Fibroblast of lung (primary cell): ENCODE results near the gene OPRD1. TPM values are rescaled to one million over a fixed set of nuclear protein-coding genes. Genes with fewer than 3 reads are reported as not detected.

Experiments used
- DNase-seq, 2 donors: peaks; one replicate each; pipeline versions ENCODE4 v3.0.0 to v3.0.0-alpha.2; 2010; ENCODE audit warnings: low read depth in 2 of 2
- H2AFZ ChIP-seq: 2 replicates; pipeline ENCODE4 v1.5.1; 2012; ENCODE audit warnings: low read length, control low read depth, inconsistent platforms
- H3K27ac ChIP-seq: 2 replicates; pipeline ENCODE4 v1.5.1; 2011; ENCODE audit warnings: low read length, control low read depth; ENCODE audit not compliant: insufficient read depth
- H3K27me3 ChIP-seq: 2 replicates; pipeline ENCODE4 v1.5.1; 2011; ENCODE audit warnings: mild to moderate bottlenecking, low read length; ENCODE audit not compliant: control insufficient read depth, insufficient read depth
- H3K36me3 ChIP-seq: 2 replicates; pipeline ENCODE4 v1.5.1; 2011; ENCODE audit warnings: low read length; ENCODE audit not compliant: control insufficient read depth, insufficient read depth
- H3K4me1 ChIP-seq: 2 replicates; pipeline ENCODE4 v1.5.1; 2011; ENCODE audit warnings: low read length; ENCODE audit not compliant: control insufficient read depth, insufficient read depth; ENCODE audit errors: extremely low read depth
- H3K4me2 ChIP-seq: 2 replicates; pipeline ENCODE4 v1.5.1; 2011; ENCODE audit warnings: low read length, control low read depth; ENCODE audit not compliant: insufficient read depth; ENCODE audit errors: extremely low read depth
- H3K4me3 ChIP-seq, 4 experiments: fragments of 200-600 bp in 1 of 4; sonication (generic) in 1 of 4; replicated peaks in 1 of 4; 2 replicates each; pipeline ENCODE4 v1.5.1; 2011 to 2016; ENCODE audit warnings: low read length in 4 of 4, low read depth in 3 of 4, mild to moderate bottlenecking in 3 of 4, control low read depth in 2 of 4, inconsistent platforms in 1 of 4, mixed read lengths in 1 of 4; ENCODE audit not compliant: insufficient read depth in 1 of 4; ENCODE audit errors: control extremely low read depth in 1 of 4
- H3K79me2 ChIP-seq: 2 replicates; pipeline ENCODE4 v1.5.1; 2012; ENCODE audit warnings: mild to moderate bottlenecking, low read length, inconsistent platforms; ENCODE audit not compliant: control insufficient read depth, insufficient read depth
- H3K9ac ChIP-seq: 2 replicates; pipeline ENCODE4 v1.5.1; 2011; ENCODE audit warnings: mild to moderate bottlenecking, low read length, control low read depth; ENCODE audit not compliant: insufficient read depth
- H3K9me3 ChIP-seq: 2 replicates; pipeline ENCODE4 v1.5.1; 2012; ENCODE audit warnings: low read depth, low read length; ENCODE audit not compliant: control insufficient read depth, insufficient read depth
- H4K20me1 ChIP-seq: 2 replicates; pipeline ENCODE4 v1.5.1; 2011; ENCODE audit warnings: low read length; ENCODE audit not compliant: control insufficient read depth, insufficient read depth; ENCODE audit errors: extremely low read depth
- EZH2 ChIP-seq: IDR thresholded peaks from 2 replicates; pipeline ENCODE4 v1.5.1; 2012; ENCODE audit warnings: low read length, control low read depth, mild to moderate bottlenecking; ENCODE audit errors: missing control alignments
- polyA plus RNA-seq, 2 donors: library from polyadenylated mRNA; depleted of rRNA in 1 of 2; stranded (reverse) in 1 of 2; unstranded in 1 of 2; fragments of >200 nt; gene quantifications; 2 replicates each; pipeline ENCODE4 v1.2.1, GENCODE V29; 2011 to 2012; ENCODE audit warnings: missing spikeins in 1 of 2
- total RNA-seq: library from RNA; depleted of rRNA; stranded (reverse); fragments of >200 nt; gene quantifications from 2 replicates; pipeline ENCODE4 v1.2.1, GENCODE V29; 2014
- TF ChIP-seq, protein P1 (sequence below), 2 donors: IDR thresholded peaks in 1 of 2; conservative IDR thresholded peaks in 1 of 2; 1 replicate in 1 of 2; 2 replicates in 1 of 2; pipeline ENCODE4 v1.5.1; 2011 to 2012; ENCODE audit warnings: low read length in 2 of 2, control low read depth in 1 of 2, inconsistent platforms in 1 of 2, low read depth in 1 of 2, mild to moderate bottlenecking in 1 of 2

Gene OPRD1
- total and polyA plus RNA-seq, 2 donors (not counting 1 experiment from before 2014, with no cell fraction given): under 0.01 to 0.01 TPM

DNA sequence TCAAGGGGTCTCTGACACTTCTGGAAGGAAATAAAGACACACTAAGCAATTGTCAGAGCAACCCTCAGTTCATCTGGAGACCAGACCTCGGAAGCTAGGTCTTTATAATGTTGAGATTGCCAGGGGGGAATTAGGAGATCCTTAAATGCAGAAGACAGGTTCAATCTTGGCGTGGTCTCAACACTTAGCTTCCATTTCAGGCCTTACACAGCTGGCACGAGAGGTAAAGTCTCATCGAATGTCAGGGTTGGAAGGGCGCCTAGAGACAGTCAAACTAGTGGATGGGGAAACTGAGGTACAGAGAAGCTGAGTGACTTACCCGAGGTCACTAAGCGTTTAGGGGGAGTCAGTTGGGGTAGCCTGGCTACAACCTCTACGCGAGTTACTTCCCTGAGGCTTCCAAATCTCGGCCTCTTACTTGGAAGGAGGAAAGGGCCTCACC is 101.8 kb downstream of the OPRD1 start:
- peak overlapping the region; percentile 26 for H3K4me2 ChIP-seq
- H2AFZ ChIP-seq: peak overlapping the region; percentile 2
- no peak for DNase-seq
- H3K27me3 ChIP-seq: no peaks in the 10 kb centered on the region
- no peaks in the 10 kb centered on the region for H3K4me1 ChIP-seq
- TF ChIP-seq, protein P1, sequence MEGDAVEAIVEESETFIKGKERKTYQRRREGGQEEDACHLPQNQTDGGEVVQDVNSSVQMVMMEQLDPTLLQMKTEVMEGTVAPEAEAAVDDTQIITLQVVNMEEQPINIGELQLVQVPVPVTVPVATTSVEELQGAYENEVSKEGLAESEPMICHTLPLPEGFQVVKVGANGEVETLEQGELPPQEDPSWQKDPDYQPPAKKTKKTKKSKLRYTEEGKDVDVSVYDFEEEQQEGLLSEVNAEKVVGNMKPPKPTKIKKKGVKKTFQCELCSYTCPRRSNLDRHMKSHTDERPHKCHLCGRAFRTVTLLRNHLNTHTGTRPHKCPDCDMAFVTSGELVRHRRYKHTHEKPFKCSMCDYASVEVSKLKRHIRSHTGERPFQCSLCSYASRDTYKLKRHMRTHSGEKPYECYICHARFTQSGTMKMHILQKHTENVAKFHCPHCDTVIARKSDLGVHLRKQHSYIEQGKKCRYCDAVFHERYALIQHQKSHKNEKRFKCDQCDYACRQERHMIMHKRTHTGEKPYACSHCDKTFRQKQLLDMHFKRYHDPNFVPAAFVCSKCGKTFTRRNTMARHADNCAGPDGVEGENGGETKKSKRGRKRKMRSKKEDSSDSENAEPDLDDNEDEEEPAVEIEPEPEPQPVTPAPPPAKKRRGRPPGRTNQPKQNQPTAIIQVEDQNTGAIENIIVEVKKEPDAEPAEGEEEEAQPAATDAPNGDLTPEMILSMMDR (conservative IDR thresholded peaks at IDR 0.05 in 1 of 2, IDR thresholded peaks at IDR 0.05 in 1 of 2; ENCODE audit: low read depth in 1 of 2, low read length in 2 of 2): no peak
- TF ChIP-seq EZH2: no peak
- H3K4me3 ChIP-seq: peak overlapping the region; percentile 7 to 64 (median 48)
- no peak overlapping the region for H3K9ac ChIP-seq
- no peaks in the 10 kb centered on the region for H3K36me3 ChIP-seq
- H3K79me2 ChIP-seq: no peaks in the 10 kb centered on the region
- no peaks in the 10 kb centered on the region for H4K20me1 ChIP-seq
- H3K27ac ChIP-seq: no peak overlapping the region
- H3K9me3 ChIP-seq: no peaks in the 10 kb centered on the region

DNA sequence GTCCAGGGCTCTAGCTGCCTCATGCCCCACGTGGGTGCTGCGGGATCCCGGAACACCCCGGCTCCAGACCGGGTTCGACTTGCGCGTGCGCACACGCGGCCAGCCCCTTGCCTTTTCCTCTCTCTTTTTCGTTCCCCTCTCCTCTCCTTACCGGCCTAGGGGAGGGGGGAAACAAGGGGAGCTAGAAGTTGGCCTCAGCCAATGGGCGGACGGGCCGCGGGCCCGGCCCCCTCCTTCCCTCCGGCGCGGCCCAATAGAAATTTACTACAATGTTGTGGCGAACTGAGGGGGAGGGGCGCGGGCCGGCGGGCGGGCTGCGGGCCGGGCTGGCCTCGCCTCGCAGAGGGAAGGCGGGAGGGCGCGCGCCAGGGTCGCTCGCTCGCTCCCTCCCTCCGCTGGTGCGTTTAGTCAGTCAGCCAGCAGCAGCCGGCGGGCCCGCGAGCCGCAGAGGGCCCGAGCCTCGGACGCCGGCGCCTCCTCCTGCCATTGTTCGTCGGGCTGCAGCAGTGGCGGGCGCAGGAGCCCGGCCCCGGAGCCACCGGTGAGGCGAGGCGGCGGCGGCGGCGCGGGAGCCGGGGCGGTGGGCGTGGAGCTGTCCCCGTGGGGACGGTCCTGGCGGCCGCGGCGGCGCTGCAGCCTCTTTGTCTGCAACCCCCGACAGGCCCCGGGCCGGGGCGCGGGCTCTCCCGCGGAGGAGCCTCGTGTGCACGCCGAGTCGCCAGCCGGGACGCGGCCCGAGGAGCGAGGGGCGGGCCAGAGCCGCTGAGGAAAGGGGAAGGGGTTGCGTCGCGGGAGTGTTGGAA is 102.5 kb downstream of the OPRD1 start, which contains the start of gene EPB41:
Gene EPB41 (plus strand): TSS at position 342 of the 803 bp plus-strand sequence. CDS start 72,869 bp downstream, outside the sequence.
- no peak for TF ChIP-seq EZH2
- TF ChIP-seq, protein P1 (conservative IDR thresholded peaks at IDR 0.05 in 1 of 2, IDR thresholded peaks at IDR 0.05 in 1 of 2; ENCODE audit: low read depth in 1 of 2, low read length in 2 of 2): no peak
- H3K79me2 ChIP-seq: no peaks in the 10 kb centered on the region
- H3K36me3 ChIP-seq: no peaks in the 10 kb centered on the region
- peak within 1 kb of the TSS; percentile 27 to 67 (median 59) for H3K4me3 ChIP-seq
- H3K9ac ChIP-seq: peak within 1 kb of the TSS; percentile 25
- peak; percentile 88 to 93 for DNase-seq
- H2AFZ ChIP-seq: peak within 1 kb of the TSS; percentile 86
- H3K27me3 ChIP-seq: no peaks in the 10 kb centered on the region
- H3K4me1 ChIP-seq: no peaks in the 10 kb centered on the region
- no peaks in the 10 kb centered on the region for H3K9me3 ChIP-seq
- H4K20me1 ChIP-seq: no peaks in the 10 kb centered on the region
- no peak within 1 kb of the TSS for H3K27ac ChIP-seq
- peak within 1 kb of the TSS; percentile 95 for H3K4me2 ChIP-seq

GRCh38 chr1:28915031-28915895 is 103.3 kb downstream of the OPRD1 start:
- Histone ChIP-seq H3K4me1 (no peaks in the 10 kb centered on the region), H3K27ac (no peak overlapping the region), H3K36me3 (no peaks in the 10 kb centered on the region), H3K4me2 (peak overlapping the region; percentile 95), H3K79me2 (no peaks in the 10 kb centered on the region), H3K9me3 (no peaks in the 10 kb centered on the region), H2AFZ (peak overlapping the region; percentile 86), H3K4me3 (peak overlapping the region; percentile 27 to 67 (median 59)), H4K20me1 (no peaks in the 10 kb centered on the region), H3K9ac (peak overlapping the region; percentile 25), H3K27me3 (no peaks in the 10 kb centered on the region)
- DNase-seq: peak; percentile 54 to 56
- TF ChIP-seq, protein P1 (conservative IDR thresholded peaks at IDR 0.05 in 1 of 2, IDR thresholded peaks at IDR 0.05 in 1 of 2; ENCODE audit: low read depth in 1 of 2, low read length in 2 of 2): no peak
- TF ChIP-seq EZH2: no peak
